IPS-20b (cell line): ENCODE data around the gene ERH.

Source experiments
- H3K27ac ChIP-seq: one replicate; pipeline ENCODE4 v1.5.1; 2013; ENCODE audit warnings: low read length
- H3K27me3 ChIP-seq: 2 replicates; pipeline ENCODE4 v1.6.1; 2013; ENCODE audit warnings: mild to moderate bottlenecking, low read length, inconsistent platforms; ENCODE audit not compliant: insufficient read depth
- H3K36me3 ChIP-seq: 2 replicates; pipeline ENCODE4 v1.6.1; 2013; ENCODE audit warnings: low read depth, mild to moderate bottlenecking, inconsistent platforms, low read length, moderate library complexity; ENCODE audit not compliant: insufficient read depth
- H3K4me1 ChIP-seq: 2 replicates; pipeline ENCODE4 v1.6.1; 2013; ENCODE audit warnings: mild to moderate bottlenecking, control low read depth, inconsistent platforms, low read length, moderate library complexity; ENCODE audit not compliant: insufficient read depth
- H3K4me3 ChIP-seq: 2 replicates; pipeline ENCODE4 v1.5.1; 2013; ENCODE audit warnings: mild to moderate bottlenecking, low read length, inconsistent platforms
- H3K9ac ChIP-seq: 2 replicates; pipeline ENCODE4 v1.6.1; 2013; ENCODE audit warnings: low read depth, mild to moderate bottlenecking, inconsistent platforms, low read length, moderate library complexity
- H3K9me3 ChIP-seq: 2 replicates; pipeline ENCODE4 v1.6.1; 2013; ENCODE audit warnings: mild to moderate bottlenecking, low read depth, low read length, inconsistent platforms; ENCODE audit not compliant: insufficient read depth

The ERH gene

GRCh38 chr14:69398053-69398817 is at the start of gene ERH, which contains the start of gene SLC39A9:
Gene ERH, minus strand, starts transcription at chr14:69398299. Its CDS starts 66 bp downstream, at chr14:69398233.
Gene SLC39A9, plus strand, starts transcription at chr14:69398692. Its CDS starts 678 bp downstream, at chr14:69399370.
- Histone ChIP-seq H3K36me3 (peaks cover 34% of the 10 kb centered on the region), H3K27me3 (no peaks in the 10 kb centered on the region), H3K9me3 (no peaks in the 10 kb centered on the region), H3K27ac (peak within 1 kb of the TSS; percentile 71), H3K9ac (peak within 1 kb of the TSS; percentile 98), H3K4me3 (peak within 1 kb of the TSS; percentile 95), H3K4me1 (0 out of 2 replicates have a peak, but pooled peaks cover 3% of the 10 kb centered on the region)

GRCh38 chr14:69443296-69443805 is 45.3 kb upstream of the ERH start:
- peaks cover 16% of the 10 kb centered on the region for H3K36me3 ChIP-seq
- no peaks in the 10 kb centered on the region for H3K27me3 ChIP-seq
- no peak overlapping the region for H3K27ac ChIP-seq
- H3K4me3 ChIP-seq, result no peak overlapping the region
- no peaks in the 10 kb centered on the region for H3K4me1 ChIP-seq
- H3K9ac ChIP-seq, result no peak overlapping the region
- H3K9me3 ChIP-seq, result no peaks in the 10 kb centered on the region

- Histone ChIP-seq H3K4me1 (no peaks in the 10 kb centered on the region), H3K36me3 (peaks cover 16% of the 10 kb centered on the region), H3K27me3 (no peaks in the 10 kb centered on the region), H3K4me3 (no peak overlapping the region), H3K9me3 (no peaks in the 10 kb centered on the region), H3K27ac (no peak overlapping the region), H3K9ac (no peak overlapping the region)
Observed at GRCh38 chr14:69441948-69442347, 43.8 kb upstream of the ERH start.

DNA sequence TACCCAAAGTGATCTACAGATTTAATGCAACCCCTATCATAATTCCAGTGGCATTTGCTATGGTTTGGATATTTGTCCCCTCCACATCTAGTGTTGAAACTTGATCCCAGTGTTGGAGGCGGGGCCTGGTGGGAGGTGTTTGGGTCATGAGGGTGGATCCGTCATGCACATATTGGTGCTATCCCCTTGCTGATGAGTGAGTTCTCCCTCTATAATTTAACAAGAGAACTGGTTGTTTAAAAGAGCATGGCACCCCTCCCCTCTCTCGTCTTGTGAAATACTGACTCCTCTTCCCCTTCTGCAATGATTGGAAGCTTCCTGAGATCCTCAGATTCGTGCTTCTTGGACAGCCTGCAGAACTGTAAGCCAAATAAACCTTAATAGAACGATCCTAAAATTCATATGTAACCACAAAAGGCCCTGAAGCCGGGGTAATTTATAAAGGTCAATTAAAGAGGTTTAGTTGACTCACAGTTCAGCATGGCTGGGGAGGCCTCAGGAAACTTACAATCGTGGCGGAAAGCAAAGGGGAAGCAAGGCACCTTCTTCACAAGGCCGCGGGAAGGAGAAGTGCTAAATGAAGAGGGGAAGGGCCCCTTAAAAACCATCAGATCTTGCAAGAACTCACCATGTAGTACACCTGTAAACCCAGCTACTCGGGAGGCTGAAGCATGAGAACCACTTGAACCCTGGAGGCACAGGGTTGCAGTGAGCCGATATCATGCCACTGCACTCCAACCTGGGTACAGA is 41.6 kb upstream of the ERH start:
- Histone ChIP-seq H3K9ac (no peak overlapping the region), H3K36me3 (peaks cover 16% of the 10 kb centered on the region), H3K27ac (no peak overlapping the region)

GRCh38 chr14:69432364-69432763 is 34.3 kb upstream of the ERH start:
- H3K9me3 ChIP-seq, result no peaks in the 10 kb centered on the region

More for the DNA sequence above, 41.6 kb upstream of the ERH start:
- no peaks in the 10 kb centered on the region for H3K4me1 ChIP-seq
- no peaks in the 10 kb centered on the region for H3K9me3 ChIP-seq
- H3K4me3 ChIP-seq, result no peak overlapping the region
- H3K27me3 ChIP-seq, result no peaks in the 10 kb centered on the region

GRCh38 chr14:69430306-69430939 is 32.3 kb upstream of the ERH start:
- Histone ChIP-seq H3K27ac (no peak overlapping the region), H3K9ac (no peak overlapping the region), H3K36me3 (peaks cover 21% of the 10 kb centered on the region; the same call in 1 of the 2 replicates), H3K27me3 (no peaks in the 10 kb centered on the region), H3K4me3 (no peak overlapping the region), H3K9me3 (no peaks in the 10 kb centered on the region), H3K4me1 (no peaks in the 10 kb centered on the region)

More at GRCh38 chr14:69432364-69432763, 34.3 kb upstream of the ERH start:
- Histone ChIP-seq H3K4me3 (no peak overlapping the region), H3K4me1 (no peaks in the 10 kb centered on the region), H3K27me3 (no peaks in the 10 kb centered on the region), H3K9ac (no peak overlapping the region), H3K36me3 (peaks cover 5% of the 10 kb centered on the region; the same call in 1 of the 2 replicates), H3K27ac (no peak overlapping the region)

DNA sequence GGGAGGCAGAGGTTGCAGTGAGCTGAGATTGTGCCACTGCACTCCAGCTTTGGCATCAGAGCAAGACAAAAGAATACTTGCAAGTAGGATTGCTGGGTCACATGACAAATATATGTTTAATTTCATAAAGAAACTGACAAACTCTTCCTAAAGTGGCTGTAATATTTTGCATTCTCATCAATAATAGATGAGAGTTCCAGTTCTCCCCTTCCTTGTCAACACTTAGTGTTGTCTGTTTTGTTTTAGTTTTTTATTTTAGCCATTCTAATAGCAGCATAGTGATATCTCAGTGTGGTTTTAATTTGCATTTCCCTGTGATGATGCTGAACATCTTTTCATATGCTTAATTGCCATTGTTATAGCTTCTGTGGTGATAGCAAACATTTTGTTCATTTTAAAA is 31.5 kb upstream of the ERH start:
- Histone ChIP-seq H3K9ac (no peak overlapping the region), H3K9me3 (no peaks in the 10 kb centered on the region), H3K27me3 (no peaks in the 10 kb centered on the region), H3K36me3 (peaks cover 27% of the 10 kb centered on the region; the same call in 1 of the 2 replicates), H3K27ac (no peak overlapping the region), H3K4me3 (no peak overlapping the region), H3K4me1 (no peaks in the 10 kb centered on the region)

DNA sequence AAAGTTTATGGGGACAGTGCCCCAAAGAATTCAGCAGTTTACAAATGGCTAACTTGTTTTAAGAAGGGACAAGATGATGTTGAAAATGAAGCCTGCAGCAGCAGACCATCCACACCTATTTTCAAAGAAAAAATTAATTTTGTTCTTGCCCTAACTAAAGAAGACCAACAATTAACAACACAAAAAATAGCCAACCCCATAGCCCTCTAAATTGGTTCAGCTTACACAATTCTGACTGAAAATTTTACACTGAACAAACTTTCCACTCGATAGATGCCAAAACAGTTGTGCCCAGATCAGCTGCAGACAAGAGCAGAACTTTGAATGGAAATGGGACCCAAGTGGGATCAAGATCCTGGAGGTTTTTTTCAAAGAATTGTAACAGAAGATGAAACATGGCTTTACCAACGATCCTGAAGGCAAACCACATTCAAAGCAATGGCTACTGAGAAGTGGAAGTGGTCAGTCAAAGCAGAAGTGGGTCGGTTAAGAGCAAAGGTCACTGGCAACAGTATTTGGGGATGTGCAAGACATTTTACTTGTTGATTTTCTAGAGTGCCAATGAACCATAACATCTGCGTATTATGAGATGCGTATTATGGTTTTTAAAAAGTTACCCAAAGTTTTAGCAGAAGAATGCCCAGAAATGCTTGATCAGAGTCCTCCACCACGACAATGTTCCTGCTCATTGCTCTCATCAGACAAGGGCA is 30.3 kb upstream of the ERH start:
- H3K9ac ChIP-seq, result no peak overlapping the region
- no peaks in the 10 kb centered on the region for H3K9me3 ChIP-seq
- no peaks in the 10 kb centered on the region for H3K27me3 ChIP-seq
- H3K4me3 ChIP-seq, result no peak overlapping the region
- no peak overlapping the region for H3K27ac ChIP-seq
- peaks cover 34% of the 10 kb centered on the region for H3K36me3 ChIP-seq
- no peaks in the 10 kb centered on the region for H3K4me1 ChIP-seq

GRCh38 chr14:69427596-69427995 is 29.5 kb upstream of the ERH start:
- Histone ChIP-seq H3K9ac (no peak overlapping the region), H3K4me1 (no peaks in the 10 kb centered on the region), H3K9me3 (no peaks in the 10 kb centered on the region), H3K27me3 (no peaks in the 10 kb centered on the region), H3K36me3 (peaks cover 34% of the 10 kb centered on the region), H3K27ac (no peak overlapping the region), H3K4me3 (no peak overlapping the region)

DNA sequence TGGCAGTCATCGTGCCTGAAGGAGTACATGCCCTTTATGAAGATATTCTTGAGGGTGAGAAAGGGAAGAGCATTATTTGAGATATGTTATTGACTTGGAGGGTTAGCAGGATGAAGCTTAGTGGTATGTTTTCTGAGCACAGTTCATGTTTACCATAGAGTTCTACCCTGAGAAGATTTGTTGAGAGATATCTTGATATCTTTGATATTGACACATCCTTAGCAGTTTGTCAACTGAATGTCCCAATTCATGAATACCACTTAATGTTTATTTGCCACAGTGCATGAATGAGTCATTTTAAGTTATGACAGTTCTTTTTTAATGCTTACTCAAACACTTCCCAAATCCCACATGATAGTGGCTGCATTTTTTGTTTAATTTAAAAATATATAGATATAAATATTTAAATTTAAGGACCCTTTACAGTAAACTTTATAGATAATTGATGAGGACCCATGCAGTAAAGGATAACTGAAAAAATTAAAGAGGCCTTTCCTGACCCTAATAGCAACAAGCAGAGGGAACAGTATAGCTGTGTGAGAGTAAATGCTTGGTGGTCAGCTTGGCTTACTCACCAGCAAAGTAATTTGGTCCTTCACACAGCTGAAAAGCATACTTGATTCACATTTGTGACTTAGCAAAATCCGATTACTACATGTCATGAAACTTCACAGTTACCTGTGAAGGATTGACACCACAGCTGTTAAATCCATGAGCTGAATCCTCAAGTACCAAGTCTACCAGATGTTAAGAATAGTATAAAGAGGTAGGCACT is 26.2 kb upstream of the ERH start:
- H3K27ac ChIP-seq, result no peak overlapping the region
- H3K27me3 ChIP-seq, result no peaks in the 10 kb centered on the region
- H3K4me3 ChIP-seq, result no peak overlapping the region
- no peak overlapping the region for H3K9ac ChIP-seq
- peaks cover 9% of the 10 kb centered on the region; the same call in 1 of the 2 replicates for H3K9me3 ChIP-seq
- H3K4me1 ChIP-seq, result no peaks in the 10 kb centered on the region
- peaks cover 34% of the 10 kb centered on the region for H3K36me3 ChIP-seq
